Neutrophil (primary cell): Measurements from ENCODE around the gene PDE8A.

Experiments
- H3K27ac ChIP-seq: fragments of 200-600 bp; sonication (generic); 2 replicates; pipeline ENCODE4 v1.5.1; 2016; ENCODE audit warnings: mild to moderate bottlenecking, moderate library complexity
- H3K27me3 ChIP-seq: fragments of 200-600 bp; sonication (generic); 2 replicates; pipeline ENCODE4 v1.6.0; 2016; ENCODE audit warnings: mild to moderate bottlenecking
- H3K36me3 ChIP-seq: fragments of 200-600 bp; sonication (generic); 2 replicates; pipeline ENCODE4 v1.5.1; 2017
- H3K4me1 ChIP-seq, 2 experiments: fragments of 200-600 bp in 1 of 2; sonication (generic) in 1 of 2; 1 replicate in 1 of 2; 2 replicates in 1 of 2; pipeline versions ENCODE4 v1.5.1 to v1.6.1; 2013 to 2016; ENCODE audit warnings: low read depth in 1 of 2, low read length in 1 of 2, mild to moderate bottlenecking in 1 of 2, moderate library complexity in 1 of 2; ENCODE audit not compliant: control insufficient read depth in 1 of 2, insufficient read depth in 1 of 2
- H3K4me3 ChIP-seq, 2 experiments: fragments of 200-600 bp in 1 of 2; sonication (generic) in 1 of 2; 1 replicate in 1 of 2; 2 replicates in 1 of 2; pipeline ENCODE4 v1.5.1; 2013 to 2016; ENCODE audit warnings: low read depth in 1 of 2, low read length in 1 of 2, mild to moderate bottlenecking in 1 of 2, moderate library complexity in 1 of 2
- H3K9me3 ChIP-seq: fragments of 200-600 bp; sonication (generic); 2 replicates; pipeline ENCODE4 v1.5.1; 2016
- CTCF ChIP-seq: fragments of 200-600 bp; sonication (generic); IDR thresholded peaks from 2 replicates; pipeline ENCODE4 v1.5.1; 2016; ENCODE audit warnings: antibody characterized with exemption

Gene PDE8A

GRCh38 chr15:85063088-85063487 lies 81.4 kb downstream of the PDE8A start:
- no peak overlapping the region for H3K27ac ChIP-seq
- no peak for TF ChIP-seq CTCF
- H3K36me3 ChIP-seq: no peaks in the 10 kb centered on the region
- peaks cover 8 to 15% of the 10 kb centered on the region in 2 experiments for H3K4me1 ChIP-seq
- no peak overlapping the region for H3K4me3 ChIP-seq
- H3K27me3 ChIP-seq: no peaks in the 10 kb centered on the region
- H3K9me3 ChIP-seq: no peaks in the 10 kb centered on the region

GRCh38 chr15:85063522-85064079 lies 81.9 kb downstream of the PDE8A start:
- TF ChIP-seq CTCF: no peak
- Histone ChIP-seq H3K9me3 (no peaks in the 10 kb centered on the region), H3K4me3 (no peak overlapping the region), H3K4me1 (peaks cover 8 to 15% of the 10 kb centered on the region in 2 experiments), H3K27me3 (no peaks in the 10 kb centered on the region), H3K27ac (no peak overlapping the region), H3K36me3 (no peaks in the 10 kb centered on the region)

- TF ChIP-seq CTCF: no peak
- no peak overlapping the region for H3K4me3 ChIP-seq
- no peaks in the 10 kb centered on the region for H3K36me3 ChIP-seq
- H3K4me1 ChIP-seq: peaks cover 8 to 15% of the 10 kb centered on the region in 2 experiments
- H3K9me3 ChIP-seq: no peaks in the 10 kb centered on the region
- no peaks in the 10 kb centered on the region for H3K27me3 ChIP-seq
- H3K27ac ChIP-seq: no peak overlapping the region
These were observed 83.1 kb downstream of the PDE8A start for GRCh38 chr15:85064710-85065109.

GRCh38 chr15:85071061-85071460 lies 89.4 kb downstream of the PDE8A start:
- no peak for TF ChIP-seq CTCF
- H3K36me3 ChIP-seq: no peaks in the 10 kb centered on the region

GRCh38 chr15:85071504-85071903 lies 89.8 kb downstream of the PDE8A start:
- Histone ChIP-seq H3K36me3 (no peaks in the 10 kb centered on the region), H3K4me1 (peaks cover 5 to 6% of the 10 kb centered on the region in 2 experiments), H3K27ac (no peak overlapping the region)

More at GRCh38 chr15:85071061-85071460, 89.4 kb downstream of the PDE8A start:
- H3K27ac ChIP-seq: no peak overlapping the region
- H3K9me3 ChIP-seq: no peaks in the 10 kb centered on the region
- no peak overlapping the region for H3K4me3 ChIP-seq
- H3K4me1 ChIP-seq: peaks cover 5 to 6% of the 10 kb centered on the region in 2 experiments
- H3K27me3 ChIP-seq: no peaks in the 10 kb centered on the region

More at GRCh38 chr15:85071504-85071903, 89.8 kb downstream of the PDE8A start:
- Histone ChIP-seq H3K9me3 (no peaks in the 10 kb centered on the region), H3K27me3 (no peaks in the 10 kb centered on the region), H3K4me3 (no peak overlapping the region)
- TF ChIP-seq CTCF: no peak
